Osteoblast (primary cell): Measurements from ENCODE around the gene AMOTL1. TPM values are rescaled to one million over a fixed set of nuclear protein-coding genes. Genes with fewer than 3 reads are reported as not detected.

ENCODE experiments used
- DNase-seq: peaks from one replicate; pipeline ENCODE4 v3.0.0; 2011; ENCODE audit warnings: low spot score, mixed read lengths; ENCODE audit not compliant: insufficient read length; ENCODE audit errors: missing footprints
- H2AFZ ChIP-seq: 2 replicates; pipeline ENCODE4 v1.6.0; 2011; ENCODE audit warnings: mild to moderate bottlenecking, low read length
- H3K27ac ChIP-seq: 2 replicates; pipeline ENCODE4 v1.5.1; 2011; ENCODE audit warnings: mild to moderate bottlenecking, low read depth, low read length, moderate library complexity
- H3K27me3 ChIP-seq: 2 replicates; pipeline ENCODE4 v1.6.0; 2012; ENCODE audit warnings: mild to moderate bottlenecking, control low read depth, inconsistent platforms, low read length, moderate library complexity; ENCODE audit not compliant: insufficient read depth
- H3K36me3 ChIP-seq: 2 replicates; pipeline ENCODE4 v1.5.1; 2011; ENCODE audit warnings: mild to moderate bottlenecking, low read length, control low read depth, moderate library complexity; ENCODE audit not compliant: insufficient read depth
- H3K4me1 ChIP-seq: 2 replicates; pipeline ENCODE4 v1.5.1; 2011; ENCODE audit warnings: mild to moderate bottlenecking, low read length, control low read depth, moderate library complexity; ENCODE audit not compliant: insufficient read depth
- H3K4me2 ChIP-seq: 2 replicates; pipeline ENCODE4 v1.6.0; 2011; ENCODE audit warnings: mild to moderate bottlenecking, low read length; ENCODE audit not compliant: insufficient read depth
- H3K4me3 ChIP-seq: fragments of 200-600 bp; sonication (generic); 3 replicates; pipeline ENCODE4 v1.5.1; 2012; ENCODE audit warnings: mild to moderate bottlenecking, low read length, inconsistent platforms; ENCODE audit not compliant: insufficient read depth
- H3K79me2 ChIP-seq: 2 replicates; pipeline ENCODE4 v1.6.0; 2012; ENCODE audit warnings: mild to moderate bottlenecking, low read length, control low read depth, inconsistent platforms; ENCODE audit not compliant: insufficient read depth
- H3K9me3 ChIP-seq: 2 replicates; pipeline ENCODE4 v1.5.1; 2011; ENCODE audit warnings: low read depth, low read length, control low read depth
- H4K20me1 ChIP-seq: 2 replicates; pipeline ENCODE4 v1.6.0; 2012; ENCODE audit warnings: mild to moderate bottlenecking, low read length, control low read depth; ENCODE audit not compliant: insufficient read depth
- total RNA-seq: library from RNA; depleted of rRNA; stranded (reverse); fragments of >200 nt; gene quantifications from 2 replicates; pipeline ENCODE4 v1.2.3, GENCODE V29; 2012
- TF ChIP-seq, protein P1 (sequence below): IDR thresholded peaks from 2 replicates; pipeline ENCODE4 v1.5.1; 2011; ENCODE audit warnings: mild to moderate bottlenecking, low read depth, low read length, moderate library complexity; ENCODE audit errors: extremely low read depth

AMOTL1 gene
- total RNA-seq, 1 donor: 53.6 TPM

DNA sequence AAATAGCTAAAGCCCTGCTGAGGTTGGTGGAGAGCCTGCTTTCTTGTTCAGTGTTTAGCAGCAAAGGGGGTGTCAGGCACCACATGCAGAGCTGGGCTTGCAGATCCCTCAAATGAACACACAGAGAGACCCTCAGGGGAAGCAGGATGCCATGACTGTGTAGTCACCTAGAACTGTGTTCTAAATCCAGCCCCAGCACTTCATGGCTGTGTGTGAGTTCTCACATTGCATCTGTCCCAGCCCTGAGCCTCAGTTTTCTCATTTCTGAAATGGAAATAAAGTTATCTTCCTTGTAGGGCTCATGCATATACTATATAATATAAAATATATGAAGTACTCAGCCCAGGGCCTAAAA is 158.1 kb downstream of the AMOTL1 start:
- H3K4me3 ChIP-seq: no peak overlapping the region
- no peaks in the 10 kb centered on the region for H3K36me3 ChIP-seq
- H3K9me3 ChIP-seq: no peaks in the 10 kb centered on the region
- H2AFZ ChIP-seq: no peak overlapping the region
- no peaks in the 10 kb centered on the region for H4K20me1 ChIP-seq
- TF ChIP-seq, protein P1, sequence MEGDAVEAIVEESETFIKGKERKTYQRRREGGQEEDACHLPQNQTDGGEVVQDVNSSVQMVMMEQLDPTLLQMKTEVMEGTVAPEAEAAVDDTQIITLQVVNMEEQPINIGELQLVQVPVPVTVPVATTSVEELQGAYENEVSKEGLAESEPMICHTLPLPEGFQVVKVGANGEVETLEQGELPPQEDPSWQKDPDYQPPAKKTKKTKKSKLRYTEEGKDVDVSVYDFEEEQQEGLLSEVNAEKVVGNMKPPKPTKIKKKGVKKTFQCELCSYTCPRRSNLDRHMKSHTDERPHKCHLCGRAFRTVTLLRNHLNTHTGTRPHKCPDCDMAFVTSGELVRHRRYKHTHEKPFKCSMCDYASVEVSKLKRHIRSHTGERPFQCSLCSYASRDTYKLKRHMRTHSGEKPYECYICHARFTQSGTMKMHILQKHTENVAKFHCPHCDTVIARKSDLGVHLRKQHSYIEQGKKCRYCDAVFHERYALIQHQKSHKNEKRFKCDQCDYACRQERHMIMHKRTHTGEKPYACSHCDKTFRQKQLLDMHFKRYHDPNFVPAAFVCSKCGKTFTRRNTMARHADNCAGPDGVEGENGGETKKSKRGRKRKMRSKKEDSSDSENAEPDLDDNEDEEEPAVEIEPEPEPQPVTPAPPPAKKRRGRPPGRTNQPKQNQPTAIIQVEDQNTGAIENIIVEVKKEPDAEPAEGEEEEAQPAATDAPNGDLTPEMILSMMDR: no peak
- no peaks in the 10 kb centered on the region for H3K27me3 ChIP-seq
- H3K4me2 ChIP-seq: peak overlapping the region; percentile 19
- no peak for DNase-seq
- H3K4me1 ChIP-seq: peaks cover 36% of the 10 kb centered on the region
- no peaks in the 10 kb centered on the region for H3K79me2 ChIP-seq
- peak overlapping the region; percentile 64 for H3K27ac ChIP-seq

Other genes with a start within 250 kb of the AMOTL1 start
- gene FUT4, start 224.4 kb upstream of the AMOTL1 start, total RNA-seq: 5.6 and 7.2 TPM in 2 replicates
- gene PIWIL4, start 201.0 kb upstream of the AMOTL1 start, total RNA-seq: 1.8 and 2.1 TPM in 2 replicates
- gene CWC15, start 205.2 kb downstream of the AMOTL1 start, total RNA-seq: 31.8 and 32.9 TPM in 2 replicates
- gene KDM4D, start 205.4 kb downstream of the AMOTL1 start, total RNA-seq: 0.72 and 0.88 TPM in 2 replicates